Skeletal muscle satellite cell (primary cell): Measurements from ENCODE around the gene NOTCH3.

ENCODE experiments used
- H3K27me3 ChIP-seq: 2 replicates; pipeline ENCODE4 v1.7.0; 2013; ENCODE audit warnings: low read length; ENCODE audit not compliant: control insufficient read depth, insufficient read depth
- H3K36me3 ChIP-seq: 2 replicates; pipeline ENCODE4 v1.7.0; 2013; ENCODE audit warnings: mild to moderate bottlenecking, control low read depth, low read length; ENCODE audit not compliant: insufficient read depth
- H3K4me1 ChIP-seq: 2 replicates; pipeline ENCODE4 v1.7.0; 2013; ENCODE audit warnings: low read length; ENCODE audit not compliant: control insufficient read depth, insufficient read depth
- H3K4me2 ChIP-seq: 2 replicates; pipeline ENCODE4 v1.7.0; 2013; ENCODE audit warnings: mild to moderate bottlenecking, low read length
- H3K4me3 ChIP-seq: 2 replicates; pipeline ENCODE4 v1.7.0; 2013; ENCODE audit warnings: low read length
- H3K9ac ChIP-seq: 2 replicates; pipeline ENCODE4 v1.7.0; 2013; ENCODE audit warnings: mild to moderate bottlenecking, low read depth, low read length, moderate library complexity
- H3K9me3 ChIP-seq: replicated peaks from 2 replicates; pipeline ENCODE4 v1.7.0; 2013; ENCODE audit warnings: mild to moderate bottlenecking, control low read depth, low read length

Gene NOTCH3

DNA sequence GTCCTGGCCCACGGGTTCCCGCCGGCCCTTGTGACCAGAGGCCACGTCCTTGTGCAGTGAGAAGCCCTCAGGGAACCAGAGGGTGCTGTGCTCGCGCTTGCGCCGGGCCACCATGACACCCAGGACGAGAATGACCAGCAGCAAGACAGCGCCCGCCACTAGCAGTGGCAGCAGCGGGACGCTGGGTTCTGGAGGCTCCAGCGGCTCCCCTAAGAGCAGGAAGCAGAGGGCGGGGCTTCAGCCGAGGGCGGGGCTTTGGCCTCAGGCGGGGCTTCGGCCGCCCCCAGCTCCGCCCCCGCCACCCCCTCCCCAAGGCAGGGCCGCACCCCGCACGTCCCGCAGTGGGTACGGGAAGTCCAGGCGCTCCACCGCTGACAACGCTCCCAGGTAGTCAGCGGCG lies 30.4 kb downstream of the NOTCH3 start:
- Histone ChIP-seq H3K4me2 (no peak overlapping the region), H3K27me3 (no peaks in the 10 kb centered on the region), H3K36me3 (peaks cover 22% of the 10 kb centered on the region), H3K9ac (no peak overlapping the region), H3K4me3 (no peak overlapping the region), H3K9me3 (peaks cover 8% of the 10 kb centered on the region), H3K4me1 (no peaks in the 10 kb centered on the region)

DNA sequence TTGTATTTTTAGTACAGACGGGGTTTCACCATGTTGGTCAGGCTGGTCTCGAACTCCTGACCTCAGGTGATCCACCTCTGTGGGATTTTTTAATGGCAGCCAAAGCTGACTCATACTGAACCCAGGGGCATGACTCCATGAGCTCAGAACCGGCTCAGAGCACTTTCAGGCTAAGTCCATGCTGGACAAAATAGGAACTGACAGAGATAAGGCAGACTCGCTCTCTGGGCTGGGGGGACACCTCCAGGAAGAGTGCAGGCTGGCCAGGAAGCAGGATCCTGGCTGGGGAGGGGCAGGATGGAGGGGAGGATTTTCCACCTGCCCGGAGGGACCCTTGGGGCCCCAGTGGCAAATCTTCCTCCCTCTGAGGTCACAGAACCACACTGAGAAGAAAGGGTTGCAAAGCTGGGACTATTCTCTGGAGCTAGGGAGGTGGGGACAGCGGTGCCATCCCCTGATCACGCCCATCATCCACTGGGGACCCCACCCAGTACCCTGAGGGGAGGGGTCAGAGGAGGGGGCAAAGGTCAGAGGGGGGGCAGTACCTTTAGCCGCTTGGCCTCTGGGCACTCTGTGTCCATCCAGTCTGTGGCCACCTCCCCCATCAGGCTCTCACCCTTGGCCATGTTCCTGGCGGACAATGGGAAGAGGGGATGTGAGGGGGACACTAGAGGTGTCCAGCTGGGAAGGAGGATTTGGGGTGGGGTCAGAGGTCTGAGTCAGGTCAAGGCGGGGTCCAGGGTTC lies 31.1 kb downstream of the NOTCH3 start:
- H3K4me2 ChIP-seq, result no peak overlapping the region
- peaks cover 28% of the 10 kb centered on the region for H3K36me3 ChIP-seq
- no peak overlapping the region for H3K4me3 ChIP-seq
- no peaks in the 10 kb centered on the region for H3K27me3 ChIP-seq
- no peaks in the 10 kb centered on the region for H3K4me1 ChIP-seq
- peaks cover 12% of the 10 kb centered on the region for H3K9me3 ChIP-seq
- H3K9ac ChIP-seq, result no peak overlapping the region

GRCh38 chr19:15166700-15167099 lies 34.1 kb downstream of the NOTCH3 start:
- H3K36me3 ChIP-seq, result peaks cover 28% of the 10 kb centered on the region
- H3K9me3 ChIP-seq, result peaks cover 12% of the 10 kb centered on the region
- H3K27me3 ChIP-seq, result no peaks in the 10 kb centered on the region
- H3K4me1 ChIP-seq, result no peaks in the 10 kb centered on the region
- no peak overlapping the region for H3K4me2 ChIP-seq
- H3K4me3 ChIP-seq, result no peak overlapping the region
- H3K9ac ChIP-seq, result no peak overlapping the region

DNA sequence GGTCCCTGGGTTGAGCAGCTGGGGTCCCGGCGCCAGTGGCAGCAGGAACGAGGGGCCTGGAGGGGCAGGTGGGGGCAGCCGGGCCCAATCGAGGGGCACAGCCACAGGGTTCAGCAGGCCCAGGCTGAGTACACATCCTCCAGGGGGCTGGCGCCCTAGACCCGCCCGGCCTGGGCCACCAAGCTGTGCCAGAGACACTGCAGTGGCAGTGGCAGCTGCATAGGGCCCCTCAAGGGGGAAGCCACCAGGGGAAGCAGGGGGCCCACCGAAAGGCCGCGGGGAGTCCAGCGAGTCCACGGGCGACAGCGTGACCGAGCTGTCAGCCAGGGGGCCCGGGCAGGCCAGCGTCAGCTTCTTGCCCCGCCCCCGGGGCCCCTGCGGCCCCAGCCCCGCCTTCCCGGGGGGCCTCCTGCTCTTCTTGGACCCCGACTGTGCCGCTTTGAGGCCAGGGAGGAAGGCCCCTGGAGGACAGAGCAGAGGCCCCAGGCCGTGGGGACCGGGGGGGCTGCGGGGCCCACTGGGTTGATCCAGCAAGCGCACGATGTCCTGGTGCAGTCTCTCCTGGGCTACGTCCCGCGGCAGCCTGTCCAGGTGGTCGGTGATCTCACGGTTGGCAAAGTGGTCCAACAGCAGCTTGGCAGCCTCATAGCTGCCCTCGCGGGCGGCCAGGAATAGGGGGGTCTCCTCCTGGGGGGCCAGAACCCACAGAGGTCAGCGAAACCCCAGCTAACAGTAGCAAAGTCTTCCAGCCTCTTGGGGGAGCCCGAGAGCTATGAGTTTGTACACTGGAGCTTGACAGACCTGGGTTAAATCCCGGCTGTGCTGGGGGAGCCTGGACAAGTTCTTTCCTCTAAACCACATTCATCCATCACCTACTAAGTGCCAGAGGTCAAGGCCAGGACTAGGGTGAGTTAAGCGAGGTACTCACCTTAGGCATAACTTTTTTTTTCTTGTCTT lies 39.5 kb downstream of the NOTCH3 start:
- Histone ChIP-seq H3K27me3 (no peaks in the 10 kb centered on the region), H3K4me3 (no peak overlapping the region), H3K4me2 (no peak overlapping the region), H3K36me3 (peaks cover 27% of the 10 kb centered on the region), H3K9ac (no peak overlapping the region), H3K4me1 (no peaks in the 10 kb centered on the region), H3K9me3 (peaks cover 21% of the 10 kb centered on the region)

- H3K9me3 ChIP-seq, result peaks cover 10% of the 10 kb centered on the region
Observed at GRCh38 chr19:15159251-15159650, 41.5 kb downstream of the NOTCH3 start.

DNA sequence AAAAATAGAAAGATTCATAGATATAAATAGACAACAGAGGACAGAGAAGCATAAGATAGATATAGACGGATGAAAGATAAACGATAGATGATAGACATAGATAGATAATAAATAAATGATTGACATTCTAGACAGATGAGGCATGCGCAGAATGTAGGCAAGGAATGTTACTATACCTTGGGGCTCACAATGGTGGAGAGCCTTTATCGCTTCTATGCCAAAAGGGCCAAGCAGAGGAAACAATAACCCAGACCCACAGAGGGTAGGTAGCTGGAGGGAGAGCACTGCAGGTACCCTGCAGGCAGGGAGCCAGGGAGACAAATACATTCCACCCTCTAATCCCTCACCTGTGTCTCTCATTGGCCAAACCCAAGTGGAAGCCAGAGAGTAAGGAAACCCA lies 44.4 kb downstream of the NOTCH3 start:
- Histone ChIP-seq H3K9me3 (peaks cover 12% of the 10 kb centered on the region), H3K4me1 (no peaks in the 10 kb centered on the region), H3K36me3 (peaks cover 6% of the 10 kb centered on the region), H3K9ac (no peak overlapping the region), H3K4me2 (no peak overlapping the region), H3K4me3 (no peak overlapping the region), H3K27me3 (no peaks in the 10 kb centered on the region)

More at GRCh38 chr19:15159251-15159650, 41.5 kb downstream of the NOTCH3 start:
- Histone ChIP-seq H3K4me3 (no peak overlapping the region), H3K9ac (no peak overlapping the region), H3K4me1 (no peaks in the 10 kb centered on the region), H3K27me3 (no peaks in the 10 kb centered on the region), H3K4me2 (no peak overlapping the region), H3K36me3 (peaks cover 13% of the 10 kb centered on the region)

DNA sequence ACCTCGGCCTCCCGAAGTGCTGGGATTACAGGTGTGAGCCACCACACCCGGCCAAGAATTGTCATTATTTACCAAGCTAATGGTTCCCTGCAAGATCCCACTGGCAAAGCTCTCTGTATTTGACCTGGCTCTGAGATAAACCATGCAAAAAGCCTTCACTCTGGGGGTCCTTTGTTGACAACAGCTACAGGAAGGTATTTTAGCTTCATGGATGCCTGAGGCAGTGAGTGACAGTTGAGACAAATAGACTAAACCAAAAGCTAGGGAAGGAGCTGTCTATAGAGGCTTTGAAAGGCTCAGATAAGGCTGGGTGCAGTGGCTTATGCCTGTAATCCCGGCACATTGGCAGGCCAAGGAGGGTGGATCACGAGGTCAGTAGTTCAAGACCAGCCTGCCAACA lies 45.5 kb downstream of the NOTCH3 start:
- Histone ChIP-seq H3K9ac (no peak overlapping the region), H3K27me3 (no peaks in the 10 kb centered on the region), H3K36me3 (peaks cover 4% of the 10 kb centered on the region), H3K9me3 (peaks cover 12% of the 10 kb centered on the region), H3K4me2 (no peak overlapping the region), H3K4me3 (no peak overlapping the region), H3K4me1 (no peaks in the 10 kb centered on the region)

DNA sequence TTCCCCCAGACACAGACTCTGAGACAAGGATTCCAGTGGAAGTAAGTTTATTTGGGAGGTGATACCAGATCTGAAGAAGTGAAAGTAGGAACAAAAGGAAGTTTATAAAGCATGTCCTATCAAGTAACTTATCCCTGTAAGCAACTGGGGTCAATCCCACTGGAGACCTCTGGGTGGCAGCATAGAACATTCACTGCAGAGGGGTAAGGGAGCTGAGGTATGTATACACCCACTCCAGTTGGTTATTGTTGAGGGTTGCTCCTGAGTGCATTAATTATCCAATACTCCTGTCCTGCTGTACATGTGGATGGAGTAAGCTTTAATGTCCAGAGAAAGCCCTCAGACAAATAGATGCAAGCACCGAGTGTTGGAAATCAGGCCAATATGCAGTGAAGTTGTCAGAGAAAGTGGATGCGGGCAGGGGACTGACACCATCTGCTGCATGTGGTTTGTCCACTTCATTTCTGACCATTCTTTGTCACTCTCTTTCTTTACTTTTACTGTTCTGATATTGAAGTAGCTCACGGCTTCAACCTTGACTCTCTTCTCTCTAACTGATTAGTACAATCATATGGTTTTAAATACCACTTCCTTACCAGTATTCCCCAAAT lies 46.7 kb downstream of the NOTCH3 start:
- H3K4me1 ChIP-seq, result no peaks in the 10 kb centered on the region
- peaks cover 4% of the 10 kb centered on the region for H3K27me3 ChIP-seq
- peaks cover 8% of the 10 kb centered on the region for H3K9me3 ChIP-seq
- no peak overlapping the region for H3K4me2 ChIP-seq
- no peak overlapping the region for H3K9ac ChIP-seq
- H3K36me3 ChIP-seq, result no peaks in the 10 kb centered on the region
- no peak overlapping the region for H3K4me3 ChIP-seq

DNA sequence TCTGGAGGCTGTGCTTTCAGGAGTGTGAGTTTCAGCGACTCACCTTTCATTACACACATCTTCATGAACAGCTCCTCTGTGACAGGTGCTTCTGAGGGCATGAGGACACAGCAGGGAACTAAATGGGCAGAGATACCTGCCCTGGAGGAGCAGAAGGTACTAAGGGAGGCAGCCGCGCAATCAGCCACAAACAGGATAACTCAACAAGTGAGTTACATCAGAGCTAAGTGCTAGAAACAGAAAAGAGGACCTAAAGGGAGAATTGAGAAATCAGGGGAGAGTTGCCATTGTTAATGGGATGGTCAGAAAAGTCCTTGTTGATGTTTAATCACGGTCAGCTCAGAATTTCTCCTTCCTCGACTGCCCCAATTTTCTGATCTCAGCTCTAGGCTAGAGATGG lies 51.1 kb downstream of the NOTCH3 start:
- Histone ChIP-seq H3K4me2 (no peak overlapping the region), H3K27me3 (peaks cover 13% of the 10 kb centered on the region), H3K4me1 (no peaks in the 10 kb centered on the region), H3K4me3 (no peak overlapping the region), H3K9me3 (peaks cover 4% of the 10 kb centered on the region), H3K9ac (no peak overlapping the region), H3K36me3 (no peaks in the 10 kb centered on the region)

GRCh38 chr19:15147090-15147489 lies 53.7 kb downstream of the NOTCH3 start:
- Histone ChIP-seq H3K9me3 (no peaks in the 10 kb centered on the region), H3K36me3 (no peaks in the 10 kb centered on the region), H3K9ac (no peak overlapping the region), H3K4me2 (no peak overlapping the region), H3K4me1 (no peaks in the 10 kb centered on the region), H3K4me3 (no peak overlapping the region), H3K27me3 (peaks cover 16% of the 10 kb centered on the region)

DNA sequence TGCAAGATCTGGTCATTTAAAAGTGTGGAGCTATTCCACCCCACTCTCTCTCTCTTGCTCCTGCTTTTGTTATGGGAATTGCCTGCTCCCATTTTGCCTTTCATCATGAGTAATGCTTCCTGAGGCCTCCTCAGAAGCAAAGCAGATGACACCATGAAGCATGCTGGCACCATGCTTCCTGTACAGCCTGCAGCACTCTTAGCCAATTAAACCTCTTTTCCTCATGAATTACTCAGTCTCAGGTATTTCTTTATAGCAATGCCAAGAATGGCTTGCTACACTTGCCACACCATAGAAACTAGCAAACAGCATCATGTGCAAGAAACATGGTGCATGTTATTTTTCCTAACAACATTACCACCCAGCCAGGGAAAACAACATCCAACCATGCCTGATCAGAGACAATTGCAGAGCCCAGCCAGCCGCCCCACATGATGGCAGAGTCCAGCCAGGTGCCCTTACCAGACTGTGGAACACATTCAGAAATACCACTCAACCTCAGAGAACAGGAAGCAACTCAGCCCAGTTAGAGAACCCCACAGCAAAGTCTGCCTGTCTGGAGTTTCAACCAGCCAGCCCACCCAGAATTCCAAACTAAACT lies 56.6 kb downstream of the NOTCH3 start:
- no peaks in the 10 kb centered on the region for H3K36me3 ChIP-seq
- H3K27me3 ChIP-seq, result peaks cover 12% of the 10 kb centered on the region
- H3K4me3 ChIP-seq, result no peak overlapping the region
- H3K9me3 ChIP-seq, result peaks cover 6% of the 10 kb centered on the region
- H3K4me2 ChIP-seq, result no peak overlapping the region
- H3K4me1 ChIP-seq, result no peaks in the 10 kb centered on the region
- no peak overlapping the region for H3K9ac ChIP-seq
